HepG2 (cell line): ENCODE results near the gene ZNF282. TPM values are rescaled to one million over a fixed set of nuclear protein-coding genes. Genes with fewer than 3 reads are reported as not detected.
A peak's percentile ranks its signal among the peaks of the same experiment; 100 is the strongest.
"Not testable (repeated sequence)": the region's sequence is repeated elsewhere in the genome, so short reads cannot be mapped to it uniquely, and the experiment has no call there.

Experiments used
- ATAC-seq: fragments of 200-7000 bp; cut with Tn5 transposase; 3 replicates; pipeline ENCODE4 v1.9.1; 2020; ENCODE audit warnings: mild to moderate bottlenecking, moderate library complexity
- BruUV-seq: library from RNA; stranded (reverse); fragments of 400-500 nt; replicated peaks from 2 replicates; lab custom pipeline; 2021; lab: Mats Ljungman, UMichigan
- CTCF ChIA-PET: fragments of 300-600 bp; formaldehyde crosslinking; extraction: SDS; loops from one replicate; lab custom pipeline; 2021; ENCODE audit warnings: low total read pairs, inconsistent platforms, low intra/inter-chr PET ratio; lab: Yijun Ruan, JAX
- POLR2A ChIA-PET: fragments of 350-600 bp; sonication (Branson Sonifier 250); formaldehyde crosslinking; loops from one replicate; lab custom pipeline; 2020; ENCODE audit warnings: antibody characterized with exemption, inconsistent platforms; lab: Yijun Ruan, JAX
- DNase-seq: peaks from one replicate; pipeline ENCODE4 v3.0.0-alpha.2; 2015; ENCODE audit warnings: low spot score
- FAIRE-seq: peaks from 3 replicates; lab custom pipeline; 2011; peaks lifted over from hg19 to GRCh38; lab: Jason Lieb, UNC
- H2AFZ ChIP-seq: one replicate; pipeline ENCODE4 v1.6.1; 2011; ENCODE audit warnings: low read length, inconsistent platforms
- H3K27ac ChIP-seq: fragments of 300-600 bp; 3 replicates; pipeline ENCODE4 v1.8.0; 2011; ENCODE audit warnings: mixed run types, mild to moderate bottlenecking, mixed read lengths, low read length, inconsistent platforms; ENCODE audit not compliant: insufficient read depth; ENCODE audit errors: extremely low read length
- H3K27me3 ChIP-seq, 2 experiments: fragments of 200-600 bp in 1 of 2; 2 replicates in 1 of 2; 3 replicates in 1 of 2; pipeline versions ENCODE4 v1.6.0 to v1.8.0; 2011; ENCODE audit warnings: low read length in 2 of 2, mild to moderate bottlenecking in 2 of 2, moderate library complexity in 2 of 2, inconsistent platforms in 1 of 2; ENCODE audit not compliant: insufficient read depth in 2 of 2, control insufficient read depth in 1 of 2
- H3K36me3 ChIP-seq, 2 experiments: fragments of 200-600 bp in 1 of 2; replicated peaks in 1 of 2; 2 replicates in 1 of 2; 3 replicates in 1 of 2; pipeline versions ENCODE4 v1.5.1 to v1.8.0; 2011; ENCODE audit warnings: low read length in 2 of 2, inconsistent platforms in 1 of 2; ENCODE audit not compliant: insufficient read depth in 2 of 2, control insufficient read depth in 1 of 2
- H3K4me1 ChIP-seq: 2 replicates; pipeline ENCODE4 v1.5.1; 2012; ENCODE audit warnings: low read length, inconsistent platforms; ENCODE audit not compliant: insufficient read depth
- H3K4me2 ChIP-seq: 2 replicates; pipeline ENCODE4 v1.6.0; 2011; ENCODE audit warnings: low read depth, low read length, inconsistent platforms
- H3K4me3 ChIP-seq, 3 experiments: fragments of 200-600 bp in 1 of 3; sonication (generic), shearing (Covaris generic) in 1 of 3; replicated peaks in 1 of 3; 2 replicates each; pipeline ENCODE4 v1.5.1; 2011 to 2016; ENCODE audit warnings: low read length in 3 of 3, inconsistent platforms in 2 of 3, low read depth in 2 of 3, mild to moderate bottlenecking in 2 of 3, control low read depth in 1 of 3, mixed read lengths in 1 of 3; ENCODE audit not compliant: insufficient read depth in 1 of 3
- H3K79me2 ChIP-seq: one replicate; pipeline ENCODE4 v1.6.1; 2011; ENCODE audit warnings: low read length, inconsistent platforms; ENCODE audit not compliant: insufficient read depth
- H3K9ac ChIP-seq: 2 replicates; pipeline ENCODE4 v1.6.0; 2011; ENCODE audit warnings: mild to moderate bottlenecking, low read depth, low read length, inconsistent platforms; ENCODE audit not compliant: insufficient read depth
- H3K9me3 ChIP-seq: 2 replicates; pipeline ENCODE4 v1.5.1; 2012; ENCODE audit warnings: mild to moderate bottlenecking, low read length
- H4K20me1 ChIP-seq: 2 replicates; pipeline ENCODE4 v1.6.0; 2011; ENCODE audit warnings: inconsistent platforms, mild to moderate bottlenecking, low read length, moderate library complexity; ENCODE audit not compliant: insufficient read depth
- ARNTL ChIP-seq: sonication (generic); formaldehyde crosslinking; IDR thresholded peaks from 2 replicates; pipeline ENCODE4 v1.4.0; 2020; ENCODE audit warnings: mild to moderate bottlenecking, missing genetic modification reagents
- NCOA1 ChIP-seq: sonication (generic); formaldehyde crosslinking; IDR thresholded peaks from 2 replicates; pipeline ENCODE4 v1.9.0; 2021; ENCODE audit warnings: missing genetic modification reagents
- NONO ChIP-seq, 2 experiments: fragments of 450-650 bp in 1 of 2; sonication (generic) in 1 of 2; formaldehyde crosslinking in 1 of 2; IDR thresholded peaks in 1 of 2; conservative IDR thresholded peaks in 1 of 2; 2 replicates each; pipeline versions ENCODE4 v1.6.1 to v1.8.0; 2017 to 2022; ENCODE audit warnings: mild to moderate bottlenecking in 1 of 2, missing genetic modification reagents in 1 of 2, moderate library complexity in 1 of 2
- PHB2 ChIP-seq: fragments of 450-650 bp; IDR thresholded peaks from 2 replicates; pipeline ENCODE4 v1.6.1; 2018; ENCODE audit not compliant: partially characterized antibody
- PHF20 ChIP-seq: sonication (generic); formaldehyde crosslinking; IDR thresholded peaks from 2 replicates; pipeline ENCODE4 v1.5.0; 2020; ENCODE audit warnings: mild to moderate bottlenecking, missing genetic modification reagents
- SATB2 ChIP-seq: sonication (generic); formaldehyde crosslinking; IDR thresholded peaks from 2 replicates; pipeline ENCODE4 v1.5.0; 2020; ENCODE audit warnings: missing genetic modification reagents
- ZBTB7A ChIP-seq: sonication (generic); formaldehyde crosslinking; IDR thresholded peaks from 2 replicates; pipeline ENCODE4 v1.8.0; 2022; ENCODE audit warnings: mild to moderate bottlenecking, missing genetic modification reagents
- WGBS: methylation state at CpG from one replicate; pipeline ENCODE4 v1.1.6; 2017; ENCODE audit warnings: low lambda C conversion rate; 5-methylcytosine and 5-hydroxymethylcytosine counted together
- in situ Hi-C: cut with HindIII; loops from 2 replicates; pipeline ENCODE4 v1.10.0; 2017; ENCODE audit warnings: low pct_unique_long_range_greater_than_20kb; ENCODE audit not compliant: extremely low pct_ligation_motif_present
- intact Hi-C: fragments of 100-400 bp; cut with micrococcal nuclease; formaldehyde crosslinking; loops from one replicate; pipeline ENCODE4 v1.10.0; 2022; ENCODE audit not compliant: unreplicated experiment
- polyA plus RNA-seq, 8 experiments: library from polyadenylated mRNA; depleted of rRNA in 3 of 8; stranded (reverse) in 7 of 8; unstranded in 1 of 8; fragments of >200 nt; fragmentation: Illumina TruSeq in 4 of 8; extraction: Trizol in 4 of 8; gene quantifications; 2 replicates each; pipeline versions ENCODE4 v1.2.1 to v1.2.3, GENCODE V29; 2011 to 2016; ENCODE audit warnings: low read depth in 4 of 8, missing spikeins in 1 of 8, mixed read lengths in 1 of 8; ENCODE audit not compliant: insufficient read depth in 1 of 8
- total RNA-seq, 5 experiments: library from RNA; depleted of rRNA; stranded (reverse); fragments of >200 nt; fragmentation: Illumina TruSeq; extraction: Trizol; gene quantifications; 2 replicates each; pipeline ENCODE4 v1.2.3, GENCODE V29; 2016; ENCODE audit warnings: low read depth in 1 of 5
- TF ChIP-seq, protein P1 (sequence below): sonication (generic); formaldehyde crosslinking; IDR thresholded peaks from 2 replicates; pipeline ENCODE4 v1.8.1; 2023; ENCODE audit warnings: mild to moderate bottlenecking, missing genetic modification reagents

The ZNF282 gene
- total and polyA plus RNA-seq, 2 of the 13 experiments (the other 11 are each of a cell fraction or from before 2014, with no cell fraction given), result 9.1 to 20.9 TPM

DNA sequence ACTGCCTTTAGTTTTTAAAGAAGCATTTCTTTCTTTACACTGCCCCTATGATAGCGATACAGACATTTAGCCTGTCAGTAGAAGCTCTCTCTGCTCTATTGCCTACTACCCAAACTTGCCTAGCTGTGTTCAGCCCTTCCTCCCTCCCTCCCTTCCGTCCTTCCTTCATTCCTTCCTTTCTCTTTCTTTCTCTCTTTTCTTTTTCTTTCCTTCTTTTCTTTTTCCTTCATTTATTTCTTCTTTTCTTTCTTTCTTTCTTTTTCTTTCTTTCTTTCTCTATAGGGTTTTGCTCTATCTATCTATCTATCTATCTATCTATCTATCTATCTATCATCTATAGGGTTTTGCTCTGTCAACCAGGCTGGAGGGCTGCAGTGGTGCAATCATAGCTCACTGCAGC lies 37.0 kb downstream of the ZNF282 start:
- no TSS peak for BruUV-seq
- no peak overlapping the region for H2AFZ ChIP-seq
- no peak for FAIRE-seq
- no peak overlapping the region for H3K4me2 ChIP-seq
- 70% methylated on average over 2 of the region's 2 CpGs for WGBS
- intact Hi-C loops, result no loop called here
- ChIA-PET POLR2A (no interaction called here), CTCF (no interaction called here)
- H3K36me3 ChIP-seq, result no peaks in the 10 kb centered on the region
- no peak overlapping the region for H3K9ac ChIP-seq
- H3K27ac ChIP-seq, result no peak overlapping the region
- no peak overlapping the region for H3K4me3 ChIP-seq
- in situ Hi-C loops, result no loop called here
- H4K20me1 ChIP-seq, result no peaks in the 10 kb centered on the region
- H3K79me2 ChIP-seq, result no peaks in the 10 kb centered on the region
- H3K4me1 ChIP-seq, result peaks cover 4% of the 10 kb centered on the region
- no peaks in the 10 kb centered on the region for H3K9me3 ChIP-seq
- TF ChIP-seq ZBTB7A (CRISPR knock-in tag) (no peak), NONO (IDR thresholded peaks at IDR 0.05) (no peak), NONO (CRISPR knock-in tag; conservative IDR thresholded peaks at IDR 0.05) (no peak), NCOA1 (CRISPR knock-in tag) (no peak), ARNTL (no peak), PHF20 (CRISPR knock-in tag) (no peak), SATB2 (no peak), PHB2 (no peak)
- TF ChIP-seq, protein P1, sequence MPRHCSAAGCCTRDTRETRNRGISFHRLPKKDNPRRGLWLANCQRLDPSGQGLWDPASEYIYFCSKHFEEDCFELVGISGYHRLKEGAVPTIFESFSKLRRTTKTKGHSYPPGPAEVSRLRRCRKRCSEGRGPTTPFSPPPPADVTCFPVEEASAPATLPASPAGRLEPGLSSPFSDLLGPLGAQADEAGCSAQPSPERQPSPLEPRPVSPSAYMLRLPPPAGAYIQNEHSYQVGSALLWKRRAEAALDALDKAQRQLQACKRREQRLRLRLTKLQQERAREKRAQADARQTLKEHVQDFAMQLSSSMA (CRISPR knock-in tag), result no peak
- no peak for DNase-seq
- ATAC-seq, result no peak
- peaks cover 0 to 1% of the 10 kb centered on the region in 2 experiments; a peak in 1 of 5 replicates for H3K27me3 ChIP-seq

DNA sequence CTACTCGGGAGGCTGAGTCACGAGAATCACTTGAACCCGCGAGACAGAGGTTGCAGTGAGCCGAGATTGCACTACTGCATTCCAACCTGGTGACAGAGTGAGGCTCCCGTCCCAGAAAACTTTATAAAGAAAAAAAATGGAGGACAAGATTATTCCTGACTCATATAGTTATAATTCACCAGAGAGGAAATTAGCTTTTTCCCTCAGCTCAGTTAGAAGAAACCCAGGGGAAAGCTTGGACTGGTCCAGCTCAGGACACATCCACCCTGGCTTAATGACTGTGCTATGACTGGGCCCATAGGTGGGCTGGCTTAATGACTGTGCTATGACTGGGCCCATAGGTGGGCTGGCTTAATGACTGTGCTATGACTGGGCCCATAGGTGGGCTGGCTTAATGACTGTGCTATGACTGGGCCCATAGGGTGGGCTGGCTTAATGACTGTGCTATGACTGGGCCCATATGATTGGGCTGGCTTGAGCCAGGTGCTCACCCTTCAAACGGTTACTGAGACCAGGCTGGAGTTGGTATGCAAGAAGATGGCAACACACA lies 38.4 kb downstream of the ZNF282 start:
- H2AFZ ChIP-seq, result not testable (repeated sequence)
- WGBS, result 7% methylated on average over 7 of the region's 7 CpGs
- ATAC-seq, result 0 out of 3 replicates have a peak, but pooled peaks have one; percentile 6

More for the DNA sequence above, 38.4 kb downstream of the ZNF282 start:
- DNase-seq, FAIRE-seq, H3K9ac ChIP-seq, POLR2A ChIA-PET, H3K27me3 ChIP-seq, H3K27ac ChIP-seq, H3K36me3 ChIP-seq, intact Hi-C loops, H3K4me3 ChIP-seq, BruUV-seq, H4K20me1 ChIP-seq, H3K9me3 ChIP-seq, in situ Hi-C loops, H3K79me2 ChIP-seq, H3K4me2 ChIP-seq, CTCF ChIA-PET: not testable (repeated sequence)
- peaks cover 15% of the 10 kb centered on the region for H3K4me1 ChIP-seq
